HG02642 (cell line): ENCODE measurements around the gene ZNF292.
"Not testable (repeated sequence)": the region's sequence is repeated elsewhere in the genome, so short reads cannot be mapped to it uniquely, and the experiment has no call there.

Experiments
- ATAC-seq: cut with Tn5 transposase; IDR thresholded peaks from one replicate; pipeline ENCODE4 v1.9.1; 2021; ENCODE audit warnings: mild to moderate bottlenecking; ENCODE audit not compliant: unreplicated experiment, poor library complexity

ZNF292 gene

GRCh38 chr6:87157596-87157995 lies 2.2 kb downstream of the ZNF292 start:
- ATAC-seq = not testable (repeated sequence)

GRCh38 chr6:87161299-87161698 lies 5.9 kb downstream of the ZNF292 start:
- ATAC-seq = no peak

GRCh38 chr6:87164004-87164403 lies 8.6 kb downstream of the ZNF292 start:
- ATAC-seq = no peak

GRCh38 chr6:87164506-87164905 lies 9.1 kb downstream of the ZNF292 start:
- no peak for ATAC-seq

DNA sequence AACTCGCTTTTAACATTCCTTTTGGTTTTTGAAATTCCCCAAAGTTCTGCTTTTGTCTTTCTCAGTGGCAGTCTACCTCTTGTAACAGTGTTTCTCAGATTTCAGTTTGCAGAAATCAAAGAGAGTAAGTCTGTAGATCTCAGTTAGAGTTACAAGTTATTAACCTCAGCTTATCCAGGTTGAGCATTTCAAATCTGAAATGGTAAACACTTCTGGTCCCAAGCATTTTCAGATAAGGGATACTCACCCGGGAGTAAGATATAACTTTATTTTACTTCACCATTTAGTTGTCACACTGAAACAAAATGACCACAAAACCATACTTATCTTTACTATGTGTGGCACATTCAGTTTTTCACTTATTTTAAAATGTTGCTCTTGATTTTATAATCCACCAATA lies 9.8 kb downstream of the ZNF292 start:
- ATAC-seq = no peak

- ATAC-seq = no peak
Measured at GRCh38 chr6:87171938-87172633, 16.7 kb downstream of the ZNF292 start.

- peak; percentile 71 for ATAC-seq
Measured at GRCh38 chr6:87174078-87174579, 18.8 kb downstream of the ZNF292 start.

- ATAC-seq = no peak
Measured at GRCh38 chr6:87176493-87176892, 21.1 kb downstream of the ZNF292 start.

GRCh38 chr6:87180105-87180728 lies 24.9 kb downstream of the ZNF292 start:
- ATAC-seq = no peak

DNA sequence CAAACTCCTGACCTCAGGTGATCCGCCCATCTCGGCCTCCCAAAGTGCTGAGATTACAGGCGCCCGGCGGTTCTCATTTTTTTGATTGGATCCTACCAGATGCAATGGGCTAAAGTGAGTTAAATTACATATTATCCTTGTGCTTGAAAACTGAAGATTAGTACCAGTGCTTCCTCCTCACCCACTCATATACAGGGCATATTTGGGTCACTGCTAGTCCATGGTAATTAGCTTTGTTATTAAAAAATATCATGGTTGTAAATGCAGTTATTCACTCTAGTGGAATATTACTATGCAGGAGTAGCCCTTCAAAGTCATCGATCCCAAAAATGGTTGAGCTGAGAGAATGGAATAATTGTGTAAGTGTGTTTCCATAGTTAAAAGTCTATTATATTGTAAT lies 26.5 kb downstream of the ZNF292 start:
- peak; percentile 2 for ATAC-seq

- peak; percentile 84 for ATAC-seq
Measured at GRCh38 chr6:87182321-87182720, 27.0 kb downstream of the ZNF292 start.

DNA sequence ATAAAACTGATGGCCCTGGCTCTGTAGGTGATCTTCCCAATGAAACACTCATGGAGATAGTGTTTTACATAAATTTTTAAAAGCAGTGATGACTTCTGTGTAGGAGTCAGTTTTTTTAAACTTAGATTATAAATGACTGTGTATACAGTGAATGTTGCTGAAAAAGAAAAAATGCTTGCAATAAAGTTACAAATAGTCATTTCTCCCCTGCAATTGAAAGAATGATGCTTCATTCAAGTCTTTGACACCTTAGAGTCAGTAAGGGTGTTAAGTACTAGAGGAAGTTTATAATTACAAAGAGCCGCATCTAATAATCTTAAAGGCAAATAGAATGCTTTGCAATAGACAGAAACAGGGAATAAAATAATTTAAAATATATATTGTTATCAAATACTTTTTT lies 27.6 kb downstream of the ZNF292 start:
- ATAC-seq = no peak

DNA sequence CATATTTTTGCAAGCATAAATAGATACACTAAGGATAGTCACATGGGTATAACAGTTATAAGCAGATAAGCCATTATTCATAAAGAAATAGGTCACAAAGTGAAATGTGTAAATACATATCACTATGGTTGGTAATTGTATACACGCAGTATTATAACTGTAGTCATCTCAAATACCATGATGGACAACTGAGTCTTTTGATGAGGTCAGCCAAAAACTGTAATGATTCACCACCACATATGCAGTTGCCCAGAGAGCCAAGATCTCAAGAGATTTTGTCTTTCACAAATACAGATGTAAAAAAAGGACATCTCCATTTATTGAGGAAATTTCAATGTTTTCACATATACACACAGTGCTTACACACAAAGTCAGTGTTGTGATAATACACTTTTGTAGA lies 28.3 kb downstream of the ZNF292 start:
- ATAC-seq = no peak

GRCh38 chr6:87184762-87185250 lies 29.4 kb downstream of the ZNF292 start:
- no peak for ATAC-seq

GRCh38 chr6:87196275-87196842 lies 41.0 kb downstream of the ZNF292 start:
- ATAC-seq = no peak

- ATAC-seq = peak; percentile 68
Measured at GRCh38 chr6:87197547-87197946, 42.2 kb downstream of the ZNF292 start.

- peak; percentile 3 for ATAC-seq
Measured at GRCh38 chr6:87198022-87198810, 42.9 kb downstream of the ZNF292 start.

- ATAC-seq = no peak
Measured at GRCh38 chr6:87199787-87200186, 44.4 kb downstream of the ZNF292 start.

- ATAC-seq = no peak
Measured at GRCh38 chr6:87200469-87201175, 45.3 kb downstream of the ZNF292 start.

- no peak for ATAC-seq
Measured at GRCh38 chr6:87203448-87204023, 48.2 kb downstream of the ZNF292 start.
